GM18909 (cell line): ENCODE data around the gene GLRA1.
"Not testable (repeated sequence)": the region's sequence is repeated elsewhere in the genome, so short reads cannot be mapped to it uniquely, and the experiment has no call there.

Experiments used
- ATAC-seq: cut with Tn5 transposase; IDR thresholded peaks from one replicate; pipeline ENCODE4 v1.9.1; 2021; ENCODE audit warnings: mild to moderate bottlenecking; ENCODE audit not compliant: unreplicated experiment, poor library complexity

The GLRA1 gene

GRCh38 chr5:151921916-151922315, 2.7 kb downstream of the GLRA1 start:
- no peak for ATAC-seq

GRCh38 chr5:151917904-151918303, 6.7 kb downstream of the GLRA1 start:
- no peak for ATAC-seq

DNA sequence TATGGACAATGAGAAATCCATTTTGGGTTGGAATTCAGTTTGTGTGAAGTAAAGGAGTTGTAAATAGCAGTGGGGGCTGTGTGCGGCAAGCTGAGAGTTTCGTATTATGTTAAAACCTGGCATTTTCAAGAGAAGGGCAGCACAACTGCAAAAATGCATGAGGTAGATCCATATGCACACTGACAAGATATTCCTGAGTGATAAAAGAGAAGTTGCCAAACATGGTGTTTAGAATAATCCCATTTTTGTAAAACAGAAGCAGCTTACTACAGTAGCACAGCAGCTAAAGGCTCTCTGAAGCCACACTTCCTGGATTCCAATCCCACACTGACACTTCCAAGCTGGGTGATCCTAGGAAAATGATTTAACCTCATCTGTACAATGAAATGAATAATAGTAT, 11.2 kb downstream of the GLRA1 start:
- no peak for ATAC-seq

DNA sequence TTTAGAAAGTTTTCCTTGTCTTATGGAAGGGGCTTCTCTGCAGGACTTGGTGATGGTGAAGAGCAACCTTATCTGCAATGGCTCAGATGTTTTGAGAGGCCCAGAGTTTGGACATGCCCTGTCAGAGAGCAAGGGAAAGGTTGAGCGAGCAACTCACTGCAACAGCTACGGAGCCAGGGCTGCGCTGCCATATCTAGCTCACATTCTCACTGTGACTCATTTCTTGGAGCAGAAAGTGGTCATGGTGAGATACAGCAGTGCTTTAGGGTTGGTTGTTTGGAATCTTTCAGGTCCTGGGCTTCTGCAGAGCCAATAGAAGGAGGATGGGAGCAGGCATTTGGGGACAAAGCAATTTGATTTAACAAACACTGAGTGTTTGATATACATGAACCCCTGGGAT, 12.3 kb downstream of the GLRA1 start:
- no peak for ATAC-seq

DNA sequence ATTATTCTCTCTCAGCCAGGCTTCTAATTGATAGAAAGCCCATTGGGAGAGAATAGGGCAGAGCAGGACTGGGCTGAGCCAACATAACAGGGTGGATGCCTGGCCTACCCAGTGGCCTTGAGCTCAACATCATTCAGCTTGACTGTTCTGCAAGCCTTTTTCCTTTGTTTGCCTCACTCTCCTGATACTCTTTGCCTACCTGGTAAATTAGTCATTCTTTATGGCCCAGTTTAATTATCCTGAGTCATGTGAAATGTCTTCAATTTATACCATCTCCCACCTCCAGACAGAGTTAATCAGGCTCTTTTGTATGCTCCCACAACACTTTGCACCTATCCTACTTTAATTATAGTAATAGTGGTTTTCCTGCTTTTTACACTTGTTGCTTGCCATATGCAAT, 13.6 kb downstream of the GLRA1 start:
- ATAC-seq = no peak

- no peak for ATAC-seq
Observed at GRCh38 chr5:151909628-151910027, 15.0 kb downstream of the GLRA1 start.

- no peak for ATAC-seq
Observed at GRCh38 chr5:151906246-151906645, 18.4 kb downstream of the GLRA1 start.

GRCh38 chr5:151905557-151905961, 19.1 kb downstream of the GLRA1 start:
- no peak for ATAC-seq

DNA sequence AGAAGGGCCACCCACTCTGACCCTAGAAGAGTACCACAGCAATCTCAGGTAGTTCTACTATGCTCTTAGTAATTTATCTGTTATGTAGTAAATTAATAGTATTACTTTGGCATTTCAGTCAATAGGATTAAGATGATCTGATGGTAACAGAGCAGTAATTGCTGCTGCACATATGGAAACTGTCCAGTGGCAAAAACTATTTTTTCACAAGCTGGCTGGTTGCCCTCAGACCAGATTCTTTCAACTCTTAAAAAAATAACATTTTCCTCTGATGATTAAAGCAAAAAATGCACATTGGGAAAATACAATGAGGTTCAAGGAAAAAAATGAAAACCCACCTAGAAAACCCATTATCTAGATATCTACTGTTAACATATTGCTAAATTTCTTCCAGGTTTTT, 19.7 kb downstream of the GLRA1 start:
- no peak for ATAC-seq

GRCh38 chr5:151904127-151904526, 20.5 kb downstream of the GLRA1 start:
- no peak for ATAC-seq

GRCh38 chr5:151903243-151903653, 21.4 kb downstream of the GLRA1 start:
- ATAC-seq = peak; percentile 95

- ATAC-seq = no peak
Observed at GRCh38 chr5:151902215-151902614, 22.4 kb downstream of the GLRA1 start.

DNA sequence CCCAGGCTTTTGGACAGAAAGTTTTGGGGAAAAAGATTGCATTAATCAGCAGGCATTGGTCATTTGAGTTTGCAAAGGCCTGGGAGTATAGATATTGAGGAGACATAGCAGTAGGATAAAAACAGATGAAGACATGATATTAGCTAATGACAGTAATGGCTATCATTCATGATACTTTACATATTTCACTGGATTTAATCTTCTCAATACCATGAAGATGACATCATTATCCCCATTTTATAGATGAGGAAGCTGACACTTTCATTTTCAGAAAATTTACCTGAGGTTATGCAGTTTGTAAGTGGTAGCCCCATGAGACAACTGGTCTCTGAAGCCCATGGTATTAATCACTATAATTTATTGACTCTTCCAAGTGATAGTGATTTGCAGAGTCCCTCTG, 23.0 kb downstream of the GLRA1 start:
- no peak for ATAC-seq

DNA sequence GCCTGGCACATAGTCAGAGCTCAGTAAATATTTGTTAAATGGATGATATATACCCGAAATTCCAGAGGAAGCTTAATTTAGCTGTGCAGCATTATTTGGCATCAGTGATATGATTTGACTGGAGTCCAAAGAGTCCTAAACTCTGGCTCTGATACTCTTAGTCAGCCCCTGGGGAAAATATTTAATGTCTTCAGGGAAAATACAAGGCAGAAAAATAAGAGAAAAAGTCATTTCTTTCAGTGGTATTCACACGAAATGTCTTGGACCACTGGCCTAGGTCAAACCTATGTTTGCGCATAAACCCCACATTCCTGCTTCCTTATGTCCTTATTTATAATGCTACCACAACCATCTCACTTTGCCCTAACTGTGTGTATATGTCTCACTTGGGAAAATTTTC, 23.8 kb downstream of the GLRA1 start:
- ATAC-seq = no peak

DNA sequence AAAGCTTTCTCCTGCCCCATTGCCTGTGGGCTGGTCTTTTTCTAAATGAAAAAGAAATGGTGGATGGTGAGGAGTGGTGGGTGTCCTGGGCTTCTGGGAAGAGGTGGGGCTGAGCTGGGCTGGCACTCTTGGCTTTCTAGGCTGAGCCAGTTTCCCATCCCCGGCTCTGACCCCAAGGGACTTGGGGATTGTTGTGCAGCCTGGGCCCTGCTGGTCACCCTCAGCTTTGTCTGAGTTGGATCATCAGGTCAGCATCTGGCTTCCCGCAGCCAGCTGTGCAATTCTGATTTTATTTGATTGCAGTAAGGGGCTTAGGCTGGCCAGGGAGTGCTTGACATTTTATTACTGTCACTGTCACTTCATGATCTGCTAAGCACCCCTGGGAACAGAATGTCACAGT, 25.3 kb downstream of the GLRA1 start:
- no peak for ATAC-seq

GRCh38 chr5:151897896-151898295, 26.8 kb downstream of the GLRA1 start:
- no peak for ATAC-seq

GRCh38 chr5:151897020-151897552, 27.6 kb downstream of the GLRA1 start:
- ATAC-seq = no peak

DNA sequence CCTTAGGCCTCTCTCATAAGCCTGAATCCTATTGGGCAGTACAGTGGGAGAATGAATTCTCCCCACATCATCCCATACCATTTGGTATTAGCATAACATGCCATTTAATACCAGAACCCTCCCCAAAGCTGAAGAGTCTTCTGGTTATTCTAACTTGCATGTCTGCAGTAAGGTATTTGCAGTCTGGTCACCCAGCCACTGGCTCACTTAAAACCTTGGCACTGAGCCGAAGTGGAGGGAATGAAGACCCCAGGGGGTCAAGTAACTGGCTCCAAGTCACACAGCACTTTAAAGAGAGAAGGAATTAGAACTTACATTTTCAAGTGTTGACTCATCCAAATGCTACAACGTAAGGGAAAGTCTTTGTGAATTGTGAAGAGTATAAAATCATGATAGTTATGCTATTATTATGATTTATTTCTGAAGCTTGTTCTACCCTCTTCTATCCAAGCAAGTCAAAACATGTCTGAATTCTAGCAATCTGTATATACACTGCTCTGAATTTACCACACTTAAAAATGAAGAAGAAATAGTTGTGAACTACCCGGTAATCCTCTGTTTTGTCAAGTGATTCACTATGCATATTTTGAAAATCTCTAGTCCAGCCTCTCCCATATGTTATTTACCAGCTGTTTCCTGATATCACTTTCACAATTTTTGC, 28.5 kb downstream of the GLRA1 start:
- ATAC-seq = no peak

- ATAC-seq = no peak
Observed at GRCh38 chr5:151895660-151896030, 29.0 kb downstream of the GLRA1 start.

DNA sequence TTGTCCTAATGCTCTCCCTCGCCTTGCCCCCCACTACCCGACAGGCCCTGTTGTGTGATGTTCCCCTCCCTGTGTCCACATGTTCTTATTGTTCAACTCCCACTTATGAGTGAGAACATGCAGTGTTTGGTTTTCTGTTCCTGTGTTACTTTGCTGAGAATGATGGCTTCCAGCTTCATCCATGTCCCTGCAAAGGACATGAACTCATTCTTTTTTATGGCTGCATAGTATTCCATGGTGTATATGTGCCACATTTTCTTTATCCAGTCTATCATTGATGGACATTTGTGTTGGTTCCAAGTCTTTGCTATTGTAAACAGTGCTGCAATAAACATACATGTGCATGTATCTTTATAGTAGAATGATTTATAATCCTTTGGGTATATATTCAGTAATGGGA, 31.2 kb downstream of the GLRA1 start:
- ATAC-seq = not testable (repeated sequence)

DNA sequence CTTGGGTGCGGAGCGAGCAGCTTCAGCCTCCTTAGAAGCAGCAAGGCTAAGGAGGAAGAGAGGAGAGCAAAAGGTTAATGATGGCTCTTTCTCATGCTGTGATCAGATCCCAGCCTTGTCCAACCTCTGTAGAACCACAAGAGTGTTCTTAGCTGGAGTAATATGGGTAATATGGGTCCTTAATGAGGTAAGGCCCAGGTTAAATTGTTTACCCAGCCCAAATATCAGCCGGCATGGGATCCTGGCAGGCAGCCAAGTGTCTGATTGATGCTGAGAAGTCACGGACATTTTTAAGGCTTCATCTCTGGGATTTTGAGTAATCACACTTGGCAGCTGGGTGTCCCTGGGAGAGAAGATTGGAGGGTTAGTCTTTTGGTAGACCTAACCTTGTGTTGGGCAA, 32.3 kb downstream of the GLRA1 start:
- ATAC-seq = no peak

GRCh38 chr5:151890299-151890698, 34.4 kb downstream of the GLRA1 start:
- ATAC-seq = no peak

DNA sequence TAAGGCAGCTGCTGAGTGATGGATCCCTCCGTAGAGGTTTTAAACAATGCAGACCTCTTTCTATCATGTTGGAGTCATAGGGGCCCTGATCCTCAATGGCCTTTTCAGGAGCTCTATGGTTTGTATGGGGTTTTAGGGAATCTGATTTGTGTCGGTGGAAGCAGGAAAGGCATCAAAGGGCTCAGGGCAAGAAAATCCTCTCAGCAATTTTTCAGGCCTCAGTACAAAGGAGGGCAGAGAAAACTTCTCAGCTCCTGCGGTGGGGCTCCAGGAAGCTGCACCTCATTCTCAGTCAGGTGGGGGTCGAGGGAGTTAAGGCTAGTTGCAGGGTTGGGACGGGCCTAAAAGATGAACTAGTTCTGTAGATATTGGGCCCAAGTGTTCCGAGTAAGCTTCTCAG, 35.0 kb downstream of the GLRA1 start:
- ATAC-seq = no peak
